HG03060 (cell line): Measurements from ENCODE around the gene OTUD3.
"Not testable (repeated sequence)": the region's sequence is repeated elsewhere in the genome, so short reads cannot be mapped to it uniquely, and the experiment has no call there.

ENCODE experiments used
- ATAC-seq: cut with Tn5 transposase; IDR thresholded peaks from one replicate; pipeline ENCODE4 v1.9.1; 2021; ENCODE audit warnings: low read depth, moderate number of reproducible peaks; ENCODE audit not compliant: unreplicated experiment

The OTUD3 gene, protein sequence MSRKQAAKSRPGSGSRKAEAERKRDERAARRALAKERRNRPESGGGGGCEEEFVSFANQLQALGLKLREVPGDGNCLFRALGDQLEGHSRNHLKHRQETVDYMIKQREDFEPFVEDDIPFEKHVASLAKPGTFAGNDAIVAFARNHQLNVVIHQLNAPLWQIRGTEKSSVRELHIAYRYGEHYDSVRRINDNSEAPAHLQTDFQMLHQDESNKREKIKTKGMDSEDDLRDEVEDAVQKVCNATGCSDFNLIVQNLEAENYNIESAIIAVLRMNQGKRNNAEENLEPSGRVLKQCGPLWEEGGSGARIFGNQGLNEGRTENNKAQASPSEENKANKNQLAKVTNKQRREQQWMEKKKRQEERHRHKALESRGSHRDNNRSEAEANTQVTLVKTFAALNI

DNA sequence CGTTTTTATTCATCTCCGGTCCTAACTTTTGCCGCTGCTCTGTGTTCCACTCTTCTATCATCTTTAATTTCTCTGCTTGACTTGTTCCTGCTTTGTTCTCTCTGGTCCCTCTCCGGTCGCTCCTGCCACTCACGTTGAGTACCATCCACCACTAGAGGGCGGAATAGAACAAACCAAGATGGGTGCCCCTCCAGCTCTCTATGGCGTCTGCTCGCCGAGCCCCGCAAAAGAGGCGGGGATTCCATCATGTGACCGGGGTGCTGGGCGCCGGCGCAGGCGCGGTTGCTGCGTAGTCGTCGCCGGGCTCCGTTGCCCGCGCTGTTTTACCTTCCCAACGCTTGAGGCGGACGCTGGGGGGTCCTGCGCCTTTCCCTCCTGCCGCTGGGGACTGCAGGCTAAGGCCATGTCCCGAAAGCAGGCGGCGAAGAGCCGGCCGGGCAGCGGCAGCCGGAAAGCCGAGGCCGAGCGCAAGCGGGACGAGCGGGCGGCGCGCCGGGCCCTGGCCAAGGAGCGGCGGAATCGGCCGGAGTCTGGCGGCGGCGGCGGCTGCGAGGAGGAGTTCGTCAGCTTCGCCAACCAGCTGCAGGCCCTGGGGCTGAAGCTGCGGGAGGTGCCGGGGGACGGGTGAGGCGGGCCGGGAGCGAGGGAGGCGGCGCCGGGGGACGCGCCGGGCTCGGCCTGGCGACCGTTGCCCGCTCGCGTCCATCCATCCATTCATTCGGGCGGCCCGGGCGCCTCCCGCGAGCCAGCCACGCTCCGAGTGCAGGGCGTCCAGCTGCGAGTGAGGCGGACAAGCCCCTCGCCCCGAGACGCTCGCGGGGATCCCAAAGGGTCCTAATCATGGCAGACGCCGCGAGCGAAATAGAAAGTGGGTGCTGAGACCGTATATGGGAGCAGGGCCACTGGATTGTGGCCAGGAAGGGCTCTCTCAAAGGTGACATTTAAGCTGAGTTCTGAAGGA lies at the start of gene OTUD3:
TSS of gene OTUD3 (plus strand) at position 285 of the 961 bp plus-strand sequence. CDS start at position 404, 119 bp downstream.
- ATAC-seq, result peak; percentile 76

DNA sequence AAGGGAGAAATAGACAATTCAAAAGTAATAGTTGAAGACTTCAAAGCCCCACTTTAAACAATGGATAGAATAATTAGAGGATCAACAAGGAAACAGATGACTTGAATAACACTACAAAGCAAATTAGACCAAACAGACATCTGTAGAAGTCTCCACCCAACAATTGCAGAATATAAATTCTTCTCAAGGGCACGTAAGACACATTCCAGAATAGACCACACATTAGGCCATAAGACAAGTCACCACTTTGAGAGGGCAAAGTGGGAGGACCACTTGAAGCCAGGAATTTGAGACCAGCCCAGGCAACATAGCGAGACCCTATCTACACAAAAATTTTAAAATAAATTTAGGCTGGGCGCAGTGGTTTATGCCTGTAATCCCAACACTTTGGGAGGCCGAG lies 46.6 kb upstream of the OTUD3 start:
- ATAC-seq, result no peak

DNA sequence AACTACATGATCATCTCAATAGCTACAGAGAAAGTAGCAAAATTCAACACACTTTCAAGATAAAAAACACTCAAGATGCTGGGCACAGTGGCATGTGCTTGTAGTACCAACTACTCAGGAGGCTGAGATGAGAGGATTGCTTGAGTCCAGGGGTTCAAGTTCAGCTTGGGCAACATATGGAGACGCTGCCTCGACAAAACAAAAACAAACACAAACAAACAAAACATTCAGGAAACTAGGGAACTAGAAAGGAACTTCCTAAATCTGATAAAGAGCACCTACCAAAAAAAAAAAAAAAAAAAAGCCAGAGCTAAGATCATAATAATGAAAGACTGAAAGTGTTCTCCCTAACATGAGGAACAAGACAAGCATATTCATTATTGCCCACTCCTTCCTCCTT lies 44.3 kb upstream of the OTUD3 start:
- ATAC-seq, result no peak

DNA sequence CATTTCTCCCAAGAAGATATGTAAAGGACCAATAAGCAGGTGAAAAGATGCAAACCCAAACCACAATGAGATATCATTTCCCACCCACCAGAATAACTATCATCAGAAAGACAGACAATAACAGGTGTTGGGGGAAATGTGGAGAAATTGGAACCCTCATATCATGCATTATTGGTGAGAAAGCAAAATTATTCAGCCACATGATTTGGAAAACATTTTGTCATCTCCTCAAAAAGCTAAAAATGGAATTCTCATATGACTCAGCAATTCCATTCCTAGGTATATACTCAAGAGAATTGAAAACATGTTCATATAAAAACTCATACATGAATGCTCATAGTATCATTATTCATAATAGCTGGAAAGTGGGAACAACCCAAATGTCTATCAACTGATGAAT lies 42.0 kb upstream of the OTUD3 start:
- no peak for ATAC-seq

DNA sequence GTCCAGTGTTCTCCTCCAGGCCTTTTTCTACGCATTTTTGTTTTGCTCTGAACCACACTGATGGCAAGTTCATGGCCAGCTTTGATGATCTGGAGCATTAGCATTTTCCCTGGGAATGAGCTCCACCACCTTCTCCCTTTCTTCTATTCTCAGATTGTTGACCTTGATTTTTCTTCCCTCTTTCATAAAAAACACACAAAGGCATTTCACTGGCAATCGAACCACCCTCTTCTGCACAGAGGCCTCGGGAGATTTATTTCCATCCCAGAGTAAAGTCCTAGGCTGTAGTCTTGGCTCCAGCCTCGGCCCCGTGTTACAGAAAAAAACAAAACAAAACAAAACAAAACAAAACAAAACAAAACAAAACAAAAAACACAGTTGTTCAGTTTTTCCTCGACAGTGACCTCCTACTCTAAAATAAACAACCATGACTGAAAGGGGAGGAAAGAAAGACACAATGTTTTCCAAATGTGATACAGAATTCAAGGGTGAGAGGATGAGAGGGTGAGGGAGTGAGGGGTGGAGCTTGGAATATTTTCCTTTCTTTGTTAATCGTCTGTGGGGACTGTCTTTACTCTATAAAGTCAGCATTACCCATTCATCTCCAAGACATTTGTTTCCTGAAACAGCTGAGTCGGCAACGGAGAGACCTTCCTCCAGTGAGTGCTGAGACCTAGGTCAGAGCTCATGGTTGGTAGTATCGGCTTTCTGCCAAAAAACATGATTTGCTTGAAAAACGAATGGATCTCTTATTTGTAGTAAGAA lies 37.3 kb upstream of the OTUD3 start:
- no peak for ATAC-seq

DNA sequence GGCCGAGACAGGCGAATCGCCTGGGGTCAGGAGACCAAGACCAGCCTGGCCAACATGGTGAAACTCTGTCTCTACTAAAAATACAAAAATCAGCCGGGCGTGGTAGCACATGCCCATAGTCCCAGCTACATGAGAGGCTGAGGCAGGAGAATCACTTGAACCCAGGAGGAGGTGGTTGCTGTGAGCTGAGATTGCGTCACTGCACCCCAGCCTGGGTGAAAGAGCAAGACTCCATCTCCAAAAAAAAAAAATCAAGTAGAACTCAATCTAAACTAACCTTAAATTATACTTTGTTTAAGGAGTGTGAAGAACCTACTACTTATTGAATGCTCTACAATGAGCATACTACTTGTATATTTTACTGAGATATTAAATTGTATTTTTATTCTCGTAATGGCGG lies 36.6 kb upstream of the OTUD3 start:
- no peak for ATAC-seq

DNA sequence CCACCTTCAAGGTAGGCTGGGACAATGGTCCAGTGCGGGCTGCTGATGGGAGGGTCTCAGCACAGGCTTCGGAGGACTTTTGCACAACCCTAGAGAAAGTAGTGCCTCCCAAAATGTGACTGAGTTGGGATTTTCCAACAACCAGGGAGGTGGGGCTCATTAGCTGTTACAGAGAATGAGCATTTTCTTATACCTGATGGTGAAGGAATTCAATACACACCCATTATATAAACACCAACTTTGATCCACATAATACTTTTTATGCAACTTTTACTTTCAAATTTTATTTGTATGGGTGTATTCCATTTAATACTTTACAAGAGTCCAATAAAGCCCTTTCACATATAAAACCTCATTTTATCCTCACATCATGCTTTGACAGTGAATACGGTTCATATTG lies 35.9 kb upstream of the OTUD3 start:
- no peak for ATAC-seq

DNA sequence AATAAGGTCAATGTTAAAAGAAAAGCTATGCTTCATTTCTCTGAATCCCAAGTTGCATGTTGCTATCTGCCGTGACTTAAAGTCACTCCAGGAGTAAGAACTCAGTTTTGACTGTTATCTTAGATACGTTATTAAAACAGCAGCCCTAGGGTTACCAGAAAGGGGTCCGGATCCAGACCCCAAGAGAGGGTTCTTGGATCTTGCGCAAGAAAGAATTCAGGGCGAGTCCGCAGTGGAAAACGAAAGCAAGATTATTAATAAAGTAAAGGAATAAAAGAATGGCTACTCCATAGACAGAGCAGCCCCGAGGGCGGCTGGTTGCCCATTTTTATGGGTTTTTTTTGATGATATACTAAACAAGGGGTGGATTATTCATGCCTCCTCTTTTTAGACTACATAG lies 34.9 kb upstream of the OTUD3 start:
- ATAC-seq, result not testable (repeated sequence)

DNA sequence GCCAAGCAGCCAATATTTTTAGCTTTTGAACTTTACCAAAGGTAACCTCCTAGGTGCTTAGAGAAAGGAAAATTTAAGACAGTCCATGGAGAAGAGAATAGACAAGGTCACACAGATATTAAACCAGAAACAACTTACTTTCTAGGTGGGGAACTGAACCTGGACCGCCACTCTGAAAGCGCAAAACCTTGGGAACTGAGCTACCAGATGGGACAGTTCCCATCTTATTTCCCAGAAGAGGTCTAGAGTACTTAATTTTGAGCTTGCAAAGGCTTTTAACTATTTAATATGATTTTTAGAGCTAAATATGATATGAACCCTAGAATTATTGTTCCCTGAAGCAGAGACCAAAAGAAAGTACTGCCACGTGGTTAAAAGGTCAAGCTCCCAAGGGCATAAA lies 32.9 kb upstream of the OTUD3 start:
- not testable (repeated sequence) for ATAC-seq

DNA sequence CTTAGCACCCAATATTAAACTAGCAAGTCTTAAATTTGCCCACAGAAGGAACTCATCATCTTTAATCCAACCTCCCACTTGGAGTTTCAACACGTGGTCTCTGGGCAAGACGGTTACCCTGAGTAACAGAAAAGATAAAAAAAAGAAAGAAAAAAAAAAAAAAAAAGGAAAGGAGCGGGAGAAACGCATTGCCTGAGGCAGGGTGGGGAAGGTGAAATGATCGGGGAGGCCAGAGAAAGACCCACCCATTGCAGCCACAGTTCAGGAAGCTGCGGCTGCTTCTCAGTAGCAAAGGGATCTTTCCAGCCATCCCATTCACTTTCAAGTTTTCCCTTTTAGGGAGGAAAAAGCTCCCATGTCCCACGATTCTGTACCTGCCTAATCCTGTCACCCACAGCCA lies 32.0 kb upstream of the OTUD3 start:
- ATAC-seq, result no peak

DNA sequence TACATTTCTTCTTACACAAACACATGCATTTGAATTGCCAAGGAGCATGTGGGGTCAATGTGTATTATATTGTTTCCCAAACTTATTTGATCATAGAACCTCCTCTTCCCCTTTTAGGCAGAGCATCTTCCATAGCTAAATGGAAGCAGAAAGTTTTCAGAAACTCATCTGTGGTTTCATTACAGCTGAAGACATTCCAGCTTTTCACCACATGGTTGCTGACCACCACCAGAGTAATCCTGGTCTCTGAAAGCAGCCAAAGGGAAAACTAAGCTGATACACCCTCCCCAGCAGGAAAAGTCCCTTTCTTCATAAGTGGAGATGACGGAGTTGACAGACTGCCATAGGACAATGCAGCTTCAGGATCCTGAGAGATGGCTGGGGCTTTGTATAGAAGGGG lies 30.2 kb upstream of the OTUD3 start:
- no peak for ATAC-seq

DNA sequence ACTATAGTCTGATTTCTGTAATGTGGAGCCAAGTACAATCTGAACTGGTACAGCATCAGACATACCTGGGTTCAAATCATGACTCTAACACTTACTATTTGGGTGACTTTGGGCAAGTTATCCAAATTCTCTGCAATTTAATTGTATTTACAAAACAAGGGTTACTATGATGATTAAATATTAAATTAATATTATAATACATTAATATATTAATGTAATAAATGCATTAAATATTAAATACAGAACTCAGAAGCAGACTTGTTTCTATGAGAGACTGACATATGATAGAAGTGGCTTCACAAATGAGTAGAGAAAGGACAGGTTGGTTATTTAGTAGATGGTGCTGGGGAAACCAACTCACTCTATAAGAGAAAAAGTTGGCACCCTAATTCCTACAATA lies 27.3 kb upstream of the OTUD3 start:
- ATAC-seq, result no peak

DNA sequence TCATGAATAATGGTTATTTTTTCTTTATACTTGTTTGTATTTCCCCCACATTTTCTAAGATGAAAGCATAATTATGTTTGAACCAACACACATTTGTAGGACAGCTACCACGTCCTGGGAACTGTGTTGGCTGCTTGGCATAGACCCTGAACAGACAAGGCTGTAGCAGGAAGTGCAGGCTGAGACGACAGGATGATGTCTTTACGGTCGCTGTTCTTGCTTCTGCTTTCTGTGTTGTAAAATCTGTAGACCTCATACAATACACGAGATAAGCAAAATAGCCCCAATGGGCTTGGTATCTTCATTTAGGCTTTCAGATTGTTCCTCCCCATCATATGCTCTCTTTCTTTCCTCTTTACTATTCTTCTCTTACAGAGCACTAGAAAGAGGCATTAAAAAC lies 23.3 kb upstream of the OTUD3 start:
- no peak for ATAC-seq

DNA sequence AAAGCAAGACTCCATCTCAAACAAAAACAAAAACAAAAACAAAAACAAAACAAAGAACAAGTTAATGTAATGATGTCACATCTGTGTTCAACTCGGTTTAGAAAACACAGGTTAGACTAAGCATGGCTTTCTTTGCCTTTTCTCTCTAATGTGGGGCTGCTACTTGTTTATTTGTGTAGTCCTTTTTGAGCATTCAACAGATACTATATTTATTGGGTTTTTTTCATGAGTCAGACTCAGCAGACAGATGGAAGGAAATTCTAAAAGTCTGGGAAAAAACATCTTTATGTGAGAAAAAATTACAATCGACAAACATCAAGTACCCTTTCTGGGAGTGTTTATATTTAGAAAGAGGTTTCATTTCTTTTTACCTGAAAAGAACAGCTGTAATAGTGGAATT lies 22.3 kb upstream of the OTUD3 start:
- ATAC-seq, result no peak

DNA sequence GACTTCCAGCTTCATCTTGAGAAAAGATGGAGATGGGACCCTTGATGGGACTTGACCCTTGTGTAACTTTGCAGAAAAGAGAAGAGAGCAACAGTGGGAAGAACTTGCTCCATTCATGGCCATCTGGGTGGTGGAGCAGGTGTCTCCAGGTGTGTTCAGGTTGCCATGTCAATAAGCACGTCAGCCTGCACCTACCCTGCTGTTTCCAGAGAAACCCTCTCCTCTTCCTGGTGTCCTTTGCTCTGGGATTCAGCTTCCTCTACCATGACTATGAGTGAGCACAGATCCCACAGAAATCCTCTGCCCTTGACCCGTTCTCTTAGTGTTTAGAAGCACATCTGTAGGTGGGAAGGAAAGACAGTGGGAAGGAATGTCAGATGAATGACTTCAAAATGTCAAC lies 21.8 kb upstream of the OTUD3 start:
- ATAC-seq, result no peak

DNA sequence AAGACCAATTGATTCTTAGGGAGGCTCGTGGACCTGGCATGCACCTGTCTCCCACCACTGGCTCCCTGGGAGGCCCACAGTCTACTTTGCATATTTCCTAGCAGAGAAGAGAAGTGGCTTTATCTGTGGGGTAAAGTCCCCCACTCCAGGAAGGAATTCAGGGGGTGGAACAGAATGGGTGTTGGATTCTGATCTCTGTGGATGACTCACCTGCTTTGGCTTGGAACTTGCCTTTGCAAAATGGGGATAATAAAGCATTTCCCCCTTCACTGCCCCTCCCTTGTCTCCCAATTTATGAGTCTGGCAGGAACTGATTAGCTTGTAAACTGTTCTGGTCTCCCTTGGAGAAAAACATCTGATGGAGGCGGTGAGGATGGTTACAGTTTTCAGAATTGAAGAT lies 21.2 kb upstream of the OTUD3 start:
- no peak for ATAC-seq

DNA sequence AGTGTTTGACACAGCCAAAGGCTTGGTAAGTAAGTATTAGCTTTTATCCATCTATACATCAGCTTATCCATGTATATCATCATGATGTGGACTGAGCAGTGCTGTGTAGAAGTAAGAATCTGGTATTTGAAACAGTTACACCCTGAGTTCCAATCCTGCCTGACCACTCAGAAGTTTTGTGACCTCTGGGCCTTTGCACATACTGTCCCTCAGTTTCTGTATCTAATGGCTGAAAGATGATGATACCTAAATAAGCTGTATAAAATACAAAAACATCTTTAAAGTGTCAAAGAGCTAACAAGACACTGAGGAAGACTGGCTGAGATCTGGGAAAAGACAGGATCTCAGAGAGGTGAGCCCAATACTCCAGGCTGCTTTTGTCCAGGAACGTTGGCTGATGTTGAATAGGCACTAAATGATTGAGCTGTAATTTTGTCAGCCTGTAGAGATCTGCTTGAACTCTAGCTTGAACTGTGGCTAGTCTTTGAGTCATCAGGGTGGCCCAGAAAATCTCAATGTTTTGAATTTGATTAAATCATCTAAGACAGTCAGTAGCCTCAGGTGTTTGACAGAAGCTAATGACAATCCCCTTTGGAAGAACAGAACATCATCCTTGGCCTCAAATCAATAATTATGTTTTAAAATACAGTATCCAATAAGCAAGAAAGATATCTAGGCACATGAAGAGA lies 20.2 kb upstream of the OTUD3 start:
- ATAC-seq, result no peak

DNA sequence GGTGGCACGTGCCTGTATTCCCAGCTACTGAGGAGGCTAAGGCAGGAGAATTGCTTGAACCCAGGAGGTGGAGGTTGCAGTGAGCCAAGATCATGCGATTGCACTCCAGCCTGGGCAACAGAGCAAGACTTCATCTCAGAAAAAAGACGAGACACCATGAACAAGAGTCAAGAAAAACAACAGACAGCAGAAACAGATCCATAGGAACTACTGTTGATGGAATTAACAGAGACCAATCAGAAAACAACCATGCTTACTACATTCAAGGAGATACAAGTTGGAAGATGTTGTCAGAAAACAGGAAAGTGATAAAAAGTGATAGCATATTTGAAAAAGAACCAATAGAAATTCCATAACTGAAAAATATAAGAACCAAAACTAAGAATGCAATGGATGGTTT lies 19.3 kb upstream of the OTUD3 start:
- ATAC-seq, result no peak

DNA sequence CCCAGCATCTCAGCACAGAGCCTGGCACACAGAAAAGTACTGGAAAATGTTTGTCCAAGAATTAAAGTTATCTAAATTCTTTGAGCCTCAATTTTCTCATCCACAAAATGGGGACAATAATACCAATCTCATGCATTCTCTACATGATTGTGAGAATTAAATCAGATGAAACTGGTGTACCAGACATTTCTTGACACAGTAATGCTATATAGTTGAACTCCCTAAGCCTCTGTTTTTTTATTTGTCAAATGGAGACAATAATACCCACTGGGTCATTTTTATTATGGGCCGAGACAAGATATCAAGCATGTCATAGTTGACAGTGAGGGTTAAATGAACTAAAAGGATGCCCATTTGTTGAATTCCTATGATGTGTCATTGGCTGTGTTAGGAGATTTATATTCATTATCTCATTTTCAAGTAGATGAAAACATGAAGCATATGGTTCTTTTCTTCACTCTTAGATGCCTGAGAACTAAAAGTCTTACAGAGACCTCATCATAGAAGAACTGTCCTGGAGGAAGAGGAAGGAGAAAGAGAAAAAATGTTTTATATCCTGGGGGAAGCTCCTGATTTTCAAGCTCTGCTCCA lies 17.5 kb upstream of the OTUD3 start:
- no peak for ATAC-seq

DNA sequence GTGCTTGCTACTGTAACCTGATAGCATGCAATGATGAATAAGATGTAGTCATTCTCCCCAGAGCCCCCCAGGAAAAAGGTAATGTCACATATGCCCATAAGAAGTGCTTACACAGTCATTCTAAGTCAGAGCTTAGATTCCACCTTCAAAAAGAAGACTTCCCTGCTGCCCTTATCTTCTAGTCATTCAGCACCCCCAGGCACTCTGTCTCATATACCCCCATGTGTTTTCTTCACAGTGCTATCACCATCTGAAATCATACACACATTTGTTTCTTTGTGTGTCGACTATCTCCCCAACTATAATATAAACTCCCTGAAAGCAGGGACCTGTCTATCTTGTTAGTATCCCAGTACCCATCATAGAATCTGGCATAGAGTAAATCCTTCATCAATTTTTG lies 16.2 kb upstream of the OTUD3 start:
- no peak for ATAC-seq
